Smooth muscle cell (in vitro differentiated cells): ENCODE results near the gene ATRIP. TPM values are rescaled to one million over a fixed set of nuclear protein-coding genes. Genes with fewer than 3 reads are reported as not detected.
A peak's percentile ranks its signal among the peaks of the same experiment; 100 is the strongest.

Source experiments
- DNase-seq: peaks from one replicate; lab custom pipeline; 2025; ENCODE audit not compliant: unreplicated experiment; lab: John Stamatoyannopoulos, UW
- H2AFZ ChIP-seq: fragments of 200-600 bp; sonication (generic); 2 replicates; pipeline ENCODE4 v1.6.0; 2016; ENCODE audit warnings: antibody characterized with exemption, low read depth, mild to moderate bottlenecking
- H3F3A ChIP-seq: fragments of 200-600 bp; sonication (generic); 2 replicates; pipeline ENCODE4 v1.6.0; 2017; ENCODE audit warnings: antibody characterized with exemption, low read depth
- H3K27ac ChIP-seq: fragments of 200-600 bp; sonication (generic); 2 replicates; pipeline ENCODE4 v1.5.1; 2016; ENCODE audit warnings: low read depth, mild to moderate bottlenecking
- H3K27me3 ChIP-seq: fragments of 200-600 bp; sonication (generic); 2 replicates; pipeline ENCODE4 v1.6.1; 2016; ENCODE audit warnings: low read depth, mild to moderate bottlenecking
- H3K36me3 ChIP-seq: fragments of 200-600 bp; sonication (generic); 2 replicates; pipeline ENCODE4 v1.5.1; 2016; ENCODE audit warnings: low read depth
- H3K4me1 ChIP-seq: fragments of 200-600 bp; sonication (generic); 2 replicates; pipeline ENCODE4 v1.5.1; 2016; ENCODE audit warnings: low read depth
- H3K4me2 ChIP-seq: fragments of 200-600 bp; sonication (generic); 2 replicates; pipeline ENCODE4 v1.6.0; 2016; ENCODE audit warnings: mild to moderate bottlenecking
- H3K4me3 ChIP-seq: fragments of 200-600 bp; sonication (generic); 2 replicates; pipeline ENCODE4 v1.5.1; 2016; ENCODE audit warnings: mild to moderate bottlenecking
- H3K79me2 ChIP-seq: fragments of 200-600 bp; sonication (generic); 2 replicates; pipeline ENCODE4 v1.6.0; 2016; ENCODE audit warnings: low read depth, mild to moderate bottlenecking
- H3K9ac ChIP-seq: fragments of 200-600 bp; sonication (generic); 2 replicates; pipeline ENCODE4 v1.6.0; 2016; ENCODE audit warnings: low read depth
- H3K9me3 ChIP-seq: fragments of 200-600 bp; sonication (generic); replicated peaks from 2 replicates; pipeline ENCODE4 v1.5.1; 2016; ENCODE audit warnings: low read depth
- H4K20me1 ChIP-seq: fragments of 200-600 bp; sonication (generic); 2 replicates; pipeline ENCODE4 v1.6.0; 2016; ENCODE audit warnings: low read depth
- WGBS: methylation state at CpG from one replicate; pipeline ENCODE4 v1.1.7; 2016; ENCODE audit warnings: low lambda C conversion rate; 5-methylcytosine and 5-hydroxymethylcytosine counted together
- polyA plus RNA-seq: library from polyadenylated mRNA; unstranded; fragments of >200 nt; fragmentation: Nextera tagmentation; extraction: Ambion mirVana; gene quantifications from 2 replicates; pipeline ENCODE4 v1.2.1, GENCODE V29; 2016
- total RNA-seq: library from RNA; depleted of rRNA; stranded (reverse); fragments of >200 nt; gene quantifications from 2 replicates; pipeline ENCODE4 v1.2.3, GENCODE V29; 2014
- TF ChIP-seq, protein P1 (sequence below): fragments of 200-600 bp; sonication (generic); IDR thresholded peaks from 2 replicates; pipeline ENCODE4 v1.5.1; 2017; ENCODE audit warnings: borderline replicate concordance, mild to moderate bottlenecking, antibody characterized with exemption; ENCODE audit not compliant: insufficient read depth, poor library complexity, severe bottlenecking

ATRIP gene
- total and polyA plus RNA-seq, 2 experiments from 2014 or later = 4.0 to 7.3 TPM

DNA sequence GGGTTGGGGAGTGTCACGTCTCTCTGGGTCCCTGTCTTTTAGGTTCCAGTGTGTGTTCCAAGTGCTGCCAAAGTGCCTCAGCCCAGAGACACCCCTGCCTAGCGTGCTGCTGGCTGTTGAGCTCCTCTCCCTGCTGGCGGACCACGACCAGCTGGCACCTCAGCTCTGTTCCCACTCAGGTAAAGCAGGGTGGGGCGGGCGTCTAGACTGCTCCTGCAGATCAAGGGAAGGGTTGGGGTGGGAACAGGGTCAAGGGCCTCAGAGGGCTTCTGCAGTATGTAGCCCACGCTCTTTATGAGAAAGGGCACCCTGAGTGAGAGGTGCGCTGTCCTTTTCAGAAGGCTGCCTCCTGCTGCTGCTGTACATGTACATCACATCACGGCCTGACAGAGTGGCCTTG, 17.2 kb downstream of the ATRIP start:
- H3K4me2 ChIP-seq = no peak overlapping the region
- no peaks in the 10 kb centered on the region for H3K9me3 ChIP-seq
- no peak overlapping the region for H3K27ac ChIP-seq
- peaks cover 10% of the 10 kb centered on the region for H3K4me1 ChIP-seq
- H3K79me2 ChIP-seq = peaks cover 8% of the 10 kb centered on the region
- 90% methylated on average over 9 of the region's 9 CpGs for WGBS
- no peaks in the 10 kb centered on the region for H3K36me3 ChIP-seq
- H3K9ac ChIP-seq = no peak overlapping the region
- no peak overlapping the region for H3K4me3 ChIP-seq
- TF ChIP-seq, protein P1, sequence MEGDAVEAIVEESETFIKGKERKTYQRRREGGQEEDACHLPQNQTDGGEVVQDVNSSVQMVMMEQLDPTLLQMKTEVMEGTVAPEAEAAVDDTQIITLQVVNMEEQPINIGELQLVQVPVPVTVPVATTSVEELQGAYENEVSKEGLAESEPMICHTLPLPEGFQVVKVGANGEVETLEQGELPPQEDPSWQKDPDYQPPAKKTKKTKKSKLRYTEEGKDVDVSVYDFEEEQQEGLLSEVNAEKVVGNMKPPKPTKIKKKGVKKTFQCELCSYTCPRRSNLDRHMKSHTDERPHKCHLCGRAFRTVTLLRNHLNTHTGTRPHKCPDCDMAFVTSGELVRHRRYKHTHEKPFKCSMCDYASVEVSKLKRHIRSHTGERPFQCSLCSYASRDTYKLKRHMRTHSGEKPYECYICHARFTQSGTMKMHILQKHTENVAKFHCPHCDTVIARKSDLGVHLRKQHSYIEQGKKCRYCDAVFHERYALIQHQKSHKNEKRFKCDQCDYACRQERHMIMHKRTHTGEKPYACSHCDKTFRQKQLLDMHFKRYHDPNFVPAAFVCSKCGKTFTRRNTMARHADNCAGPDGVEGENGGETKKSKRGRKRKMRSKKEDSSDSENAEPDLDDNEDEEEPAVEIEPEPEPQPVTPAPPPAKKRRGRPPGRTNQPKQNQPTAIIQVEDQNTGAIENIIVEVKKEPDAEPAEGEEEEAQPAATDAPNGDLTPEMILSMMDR = no peak
- no peaks in the 10 kb centered on the region for H3K27me3 ChIP-seq
- peaks cover 10% of the 10 kb centered on the region for H3F3A ChIP-seq
- H4K20me1 ChIP-seq = no peaks in the 10 kb centered on the region
- DNase-seq = no peak
- H2AFZ ChIP-seq = no peak overlapping the region

DNA sequence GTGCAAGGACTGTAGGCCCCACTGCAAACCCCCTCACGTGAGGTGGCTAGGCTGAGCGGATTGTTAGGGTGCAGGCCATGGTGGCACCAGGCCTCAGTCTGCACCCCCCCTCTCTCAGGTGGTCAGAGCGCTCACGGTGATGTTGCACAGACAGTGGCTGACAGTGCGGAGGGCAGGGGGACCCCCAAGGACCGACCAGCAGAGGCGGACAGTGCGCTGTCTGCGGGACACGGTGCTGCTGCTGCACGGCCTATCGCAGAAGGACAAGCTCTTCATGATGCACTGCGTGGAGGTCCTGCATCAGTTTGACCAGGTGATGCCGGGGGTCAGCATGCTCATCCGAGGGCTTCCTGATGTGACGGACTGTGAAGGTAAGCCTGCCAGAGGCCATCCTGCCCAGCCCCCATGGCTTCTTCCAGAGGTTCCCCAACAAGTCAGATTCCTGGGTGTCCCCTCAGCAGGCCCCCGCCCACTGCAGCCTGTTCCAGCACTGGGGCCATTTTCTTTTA, 18.2 kb downstream of the ATRIP start:
- H3K27me3 ChIP-seq = no peaks in the 10 kb centered on the region
- H3K9me3 ChIP-seq = no peaks in the 10 kb centered on the region
- peak overlapping the region; percentile 58 for H3K9ac ChIP-seq
- H3K36me3 ChIP-seq = no peaks in the 10 kb centered on the region
- WGBS = 96% methylated on average over 16 of the region's 17 CpGs
- H4K20me1 ChIP-seq = no peaks in the 10 kb centered on the region
- no peak overlapping the region for H3K4me3 ChIP-seq
- peak overlapping the region; percentile 98 for H3K27ac ChIP-seq
- peaks cover 10% of the 10 kb centered on the region for H3F3A ChIP-seq
- TF ChIP-seq, protein P1 = no peak
- no peak overlapping the region for H2AFZ ChIP-seq
- H3K4me2 ChIP-seq = no peak overlapping the region
- peaks cover 10% of the 10 kb centered on the region for H3K4me1 ChIP-seq
- H3K79me2 ChIP-seq = peaks cover 8% of the 10 kb centered on the region
- DNase-seq = no peak

DNA sequence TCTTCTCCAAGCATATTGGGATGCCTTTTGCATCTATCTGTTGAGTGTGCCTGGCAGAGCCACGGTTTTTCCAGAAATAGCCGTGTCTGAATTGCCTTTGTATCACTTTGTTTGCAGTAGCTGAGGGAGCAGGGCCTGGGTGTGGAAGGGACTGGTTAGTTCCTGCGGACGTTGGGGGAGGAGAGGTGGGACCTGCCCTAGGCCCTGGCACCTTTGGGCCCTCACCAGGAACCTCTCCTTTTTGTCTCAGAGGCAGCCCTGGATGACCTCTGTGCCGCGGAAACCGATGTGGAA, 18.6 kb downstream of the ATRIP start:
- H4K20me1 ChIP-seq = no peaks in the 10 kb centered on the region
- TF ChIP-seq, protein P1 = no peak
- WGBS = 59% methylated on average over 7 of the region's 7 CpGs
- no peak overlapping the region for H3K4me3 ChIP-seq
- peaks cover 10% of the 10 kb centered on the region for H3K4me1 ChIP-seq
- no peaks in the 10 kb centered on the region for H3K9me3 ChIP-seq
- peak overlapping the region; percentile 98 for H3K27ac ChIP-seq
- no peaks in the 10 kb centered on the region for H3K36me3 ChIP-seq
- no peak for DNase-seq
- no peaks in the 10 kb centered on the region for H3K27me3 ChIP-seq
- H3K79me2 ChIP-seq = peaks cover 11% of the 10 kb centered on the region
- H2AFZ ChIP-seq = no peak overlapping the region
- no peak overlapping the region for H3K4me2 ChIP-seq
- H3F3A ChIP-seq = peaks cover 10% of the 10 kb centered on the region
- peak overlapping the region; percentile 58 for H3K9ac ChIP-seq

DNA sequence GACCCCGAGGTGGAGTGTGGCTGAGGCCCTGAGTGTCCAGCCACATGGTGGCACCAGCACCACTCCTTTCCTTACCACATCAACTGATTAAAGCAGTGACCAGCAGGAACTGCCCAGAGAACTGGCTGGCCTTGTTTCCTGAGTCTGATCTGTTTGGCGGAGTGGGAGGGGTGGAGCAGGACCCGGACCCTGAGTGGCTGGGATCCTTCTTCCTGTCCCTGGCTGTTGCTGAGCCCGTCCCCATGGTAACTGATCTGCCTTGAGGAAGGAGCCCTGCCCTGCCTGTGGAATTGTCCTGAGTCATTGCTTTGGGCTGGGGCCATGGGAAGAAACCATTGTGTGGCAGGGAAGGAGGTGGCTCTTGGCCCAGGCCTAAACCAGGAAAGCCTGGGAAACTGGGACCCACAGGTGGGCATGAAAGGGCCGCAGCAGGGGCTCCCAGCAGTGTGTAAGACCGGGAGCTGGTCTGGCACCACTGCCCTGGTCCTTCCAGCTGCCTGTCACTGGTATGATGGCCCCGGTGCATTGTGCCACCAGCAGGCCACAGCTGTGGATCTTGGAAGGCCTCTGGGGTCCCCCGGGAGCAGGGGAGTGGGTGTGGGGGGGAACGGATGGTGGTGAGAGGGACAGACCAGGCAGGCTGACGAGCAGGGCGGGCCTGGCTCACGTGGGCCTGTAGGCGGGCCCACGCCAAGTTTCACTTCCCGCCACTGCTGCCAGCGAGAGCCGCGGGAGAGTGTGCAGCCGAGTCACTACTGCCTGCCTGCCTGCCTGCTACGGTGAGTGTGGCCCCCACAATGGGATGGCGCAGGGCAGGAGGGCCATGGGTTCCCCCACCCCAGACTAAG, 19.2 kb downstream of the ATRIP start:
- peak overlapping the region; percentile 68 for H3K4me2 ChIP-seq

More for the DNA sequence above, 19.2 kb downstream of the ATRIP start:
- H3K36me3 ChIP-seq = no peaks in the 10 kb centered on the region
- H3K27me3 ChIP-seq = no peaks in the 10 kb centered on the region
- TF ChIP-seq, protein P1 = peak; percentile 41
- WGBS = 52% methylated on average over 17 of the region's 21 CpGs
- H3K4me1 ChIP-seq = peaks cover 10% of the 10 kb centered on the region
- H4K20me1 ChIP-seq = no peaks in the 10 kb centered on the region
- peak; percentile 75 for DNase-seq
- H3F3A ChIP-seq = peaks cover 10% of the 10 kb centered on the region
- H3K9ac ChIP-seq = peak overlapping the region; percentile 92
- H2AFZ ChIP-seq = no peak overlapping the region
- no peaks in the 10 kb centered on the region for H3K9me3 ChIP-seq
- peaks cover 17% of the 10 kb centered on the region for H3K79me2 ChIP-seq
- no peak overlapping the region for H3K4me3 ChIP-seq
- H3K27ac ChIP-seq = peak overlapping the region; percentile 98
